Left lung (tissue), 10 donors: ENCODE data around the gene STK10. TPM values are rescaled to one million over a fixed set of nuclear protein-coding genes. Genes with fewer than 3 reads are reported as not detected.

Experiments used
- ATAC-seq: fragments of 200-7000 bp; cut with Tn5 transposase; one replicate; pipeline ENCODE4 v1.9.1; 2020; ENCODE audit warnings: moderate library complexity
- DNase-seq, 4 donors: peaks; one replicate each; pipeline ENCODE4 v3.0.0-alpha.2; 2013 to 2020
- H3K27ac ChIP-seq, 2 donors: fragments of 200-600 bp; sonication (generic) in 1 of 2; one replicate each; pipeline versions ENCODE4 v1.5.0 to v1.8.0; 2020 to 2021
- H3K27me3 ChIP-seq, 2 donors: fragments of 200-600 bp; sonication (generic) in 1 of 2; one replicate each; pipeline versions ENCODE4 v1.5.0 to v1.8.0; 2020 to 2021
- H3K36me3 ChIP-seq, 2 donors: fragments of 200-600 bp; sonication (generic) in 1 of 2; one replicate each; pipeline versions ENCODE4 v1.5.0 to v1.8.0; 2020 to 2021
- H3K4me1 ChIP-seq, 2 donors: fragments of 200-600 bp; one replicate each; pipeline ENCODE4 v1.8.0; 2021
- H3K4me3 ChIP-seq, 2 donors: fragments of 200-600 bp; sonication (generic) in 1 of 2; one replicate each; pipeline versions ENCODE4 v1.5.0 to v1.8.0; 2020 to 2021; ENCODE audit warnings: mild to moderate bottlenecking in 1 of 2
- H3K9me3 ChIP-seq, 2 donors: fragments of 200-600 bp; sonication (generic) in 1 of 2; one replicate each; pipeline versions ENCODE4 v1.5.0 to v1.8.0; 2020 to 2021
- intact Hi-C, 2 donors: fragments of 100-400 bp; cut with DNase I; formaldehyde crosslinking; loops; one replicate each; pipeline versions ENCODE4 v1.11.2 to v1.14.2; 2022
- polyA plus RNA-seq, 6 donors: library from polyadenylated mRNA; unstranded; fragments of 120-200 nt; gene quantifications; one replicate each; pipeline ENCODE4 v1.2.1, GENCODE V29; 2013; ENCODE audit not compliant: insufficient read length in 6 of 6
- total RNA-seq, 2 donors: library from RNA; stranded (reverse); fragmentation: NEBNext Ultra II Directional; extraction: Animal tissue kit (Norgen Biotek cat#: 25700); gene quantifications; one replicate each; pipeline ENCODE4 v1.2.1, GENCODE V29; 2021
- TF ChIP-seq, protein P1 (sequence below), 2 donors: fragments of 200-600 bp; sonication (generic) in 1 of 2; IDR thresholded peaks; one replicate each; pipeline versions ENCODE4 v1.5.0 to v1.8.0; 2021; ENCODE audit warnings: antibody characterized with exemption in 2 of 2
- donor health status: DM: no; HTN: yes; CAD: no.
- donor health status: DM: no; HTN: no; CAD: no.

STK10 gene
- total and polyA plus RNA-seq, 8 donors: 18.6 to 83.2 (median 21.9) TPM

DNA sequence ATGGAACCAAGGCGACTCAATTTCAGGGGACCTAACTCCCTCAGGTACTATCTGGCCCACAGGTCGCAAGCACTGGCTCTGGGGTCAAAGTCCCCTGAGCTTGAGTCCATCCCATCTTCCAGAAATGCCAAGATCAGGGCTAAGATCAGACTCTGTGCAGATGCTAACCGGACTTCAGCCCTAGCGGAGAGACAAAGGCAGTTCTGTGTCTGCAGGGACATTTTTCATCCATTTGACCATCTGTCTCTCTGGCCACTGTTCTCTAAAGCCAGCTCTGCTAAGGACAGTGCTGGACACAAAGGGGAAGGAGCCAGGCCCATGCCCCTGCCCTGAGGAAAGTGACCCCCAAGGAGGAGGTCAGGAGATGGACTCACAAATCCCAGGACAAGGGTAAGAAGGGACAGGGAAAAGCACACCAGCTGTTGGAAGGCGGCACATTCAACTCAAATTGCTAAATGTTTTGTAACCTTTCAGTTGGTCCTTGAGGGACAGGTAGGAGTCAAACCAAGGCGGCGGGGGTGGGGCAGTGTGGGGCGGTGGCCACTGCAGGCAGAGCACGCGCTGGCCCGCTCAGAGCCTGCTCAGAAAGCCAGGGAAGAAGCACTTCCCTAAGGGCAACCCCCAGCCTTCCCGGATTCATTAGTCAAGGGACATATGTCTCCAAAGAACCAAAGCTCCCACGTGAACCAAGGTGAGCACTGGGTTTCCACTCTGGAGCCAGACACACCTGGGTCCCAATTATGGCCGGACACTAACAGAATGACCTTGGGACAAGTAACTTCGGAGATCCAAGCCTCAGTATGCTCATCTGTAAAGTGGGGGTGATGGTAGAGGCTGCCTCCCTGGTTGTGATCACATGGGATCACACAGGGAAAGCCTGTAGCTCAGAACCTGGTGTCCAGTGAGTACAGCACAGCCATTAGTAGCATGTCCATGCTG lies 42.8 kb downstream of the STK10 start:
- Histone ChIP-seq H3K4me1 (peaks cover 0 to 63% of the 10 kb centered on the region in 2 donors), H3K27me3 (no peaks in the 10 kb centered on the region), H3K36me3 (peaks cover 0 to 33% of the 10 kb centered on the region in 2 donors), H3K4me3 (no peak overlapping the region), H3K27ac (peak overlapping the region in 1 of 2 donors; percentile 45), H3K9me3 (no peaks in the 10 kb centered on the region)
- intact Hi-C loops: no loop called here
- ATAC-seq (no peak), DNase-seq (no peak)
- TF ChIP-seq, protein P1, sequence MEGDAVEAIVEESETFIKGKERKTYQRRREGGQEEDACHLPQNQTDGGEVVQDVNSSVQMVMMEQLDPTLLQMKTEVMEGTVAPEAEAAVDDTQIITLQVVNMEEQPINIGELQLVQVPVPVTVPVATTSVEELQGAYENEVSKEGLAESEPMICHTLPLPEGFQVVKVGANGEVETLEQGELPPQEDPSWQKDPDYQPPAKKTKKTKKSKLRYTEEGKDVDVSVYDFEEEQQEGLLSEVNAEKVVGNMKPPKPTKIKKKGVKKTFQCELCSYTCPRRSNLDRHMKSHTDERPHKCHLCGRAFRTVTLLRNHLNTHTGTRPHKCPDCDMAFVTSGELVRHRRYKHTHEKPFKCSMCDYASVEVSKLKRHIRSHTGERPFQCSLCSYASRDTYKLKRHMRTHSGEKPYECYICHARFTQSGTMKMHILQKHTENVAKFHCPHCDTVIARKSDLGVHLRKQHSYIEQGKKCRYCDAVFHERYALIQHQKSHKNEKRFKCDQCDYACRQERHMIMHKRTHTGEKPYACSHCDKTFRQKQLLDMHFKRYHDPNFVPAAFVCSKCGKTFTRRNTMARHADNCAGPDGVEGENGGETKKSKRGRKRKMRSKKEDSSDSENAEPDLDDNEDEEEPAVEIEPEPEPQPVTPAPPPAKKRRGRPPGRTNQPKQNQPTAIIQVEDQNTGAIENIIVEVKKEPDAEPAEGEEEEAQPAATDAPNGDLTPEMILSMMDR (IDR thresholded peaks at IDR 0.05): no peak

DNA sequence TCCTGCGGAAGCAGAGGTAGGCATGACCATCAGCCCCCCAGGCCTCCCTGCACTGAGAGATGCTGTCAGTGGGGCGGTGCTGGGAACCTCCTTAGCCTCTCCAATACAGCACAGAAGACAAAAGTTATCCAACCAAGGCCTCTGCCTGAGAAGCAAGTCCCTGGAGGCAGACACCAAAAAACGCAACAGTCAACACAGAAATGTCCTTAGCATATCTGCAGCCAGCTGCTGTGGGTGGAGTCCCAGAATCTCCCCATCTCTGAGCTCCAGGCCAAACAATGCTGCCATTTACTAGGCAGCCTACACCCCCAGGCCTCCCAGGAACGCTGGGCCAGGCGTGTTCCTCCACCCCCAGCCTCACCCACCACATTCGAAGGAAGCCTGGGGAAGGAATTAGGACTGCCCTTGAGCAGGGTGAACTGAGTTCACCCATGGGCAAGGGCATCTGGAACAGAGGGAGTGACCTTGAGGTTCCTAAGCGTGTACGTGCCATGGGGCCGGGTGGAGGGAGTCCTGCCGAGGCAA lies 43.7 kb downstream of the STK10 start:
- DNase-seq (peak in 1 of 4 donors; percentile 26), ATAC-seq (peak; percentile 36)
- H3K27me3 ChIP-seq: no peaks in the 10 kb centered on the region
- H3K4me3 ChIP-seq: no peak overlapping the region
- peak overlapping the region in 1 of 2 donors; percentile 45 for H3K27ac ChIP-seq
- TF ChIP-seq, protein P1 (IDR thresholded peaks at IDR 0.05): no peak
- peaks cover 0 to 60% of the 10 kb centered on the region in 2 donors for H3K4me1 ChIP-seq
- intact Hi-C loops: no loop called here
- no peaks in the 10 kb centered on the region for H3K9me3 ChIP-seq
- peaks cover 0 to 33% of the 10 kb centered on the region in 2 donors for H3K36me3 ChIP-seq

DNA sequence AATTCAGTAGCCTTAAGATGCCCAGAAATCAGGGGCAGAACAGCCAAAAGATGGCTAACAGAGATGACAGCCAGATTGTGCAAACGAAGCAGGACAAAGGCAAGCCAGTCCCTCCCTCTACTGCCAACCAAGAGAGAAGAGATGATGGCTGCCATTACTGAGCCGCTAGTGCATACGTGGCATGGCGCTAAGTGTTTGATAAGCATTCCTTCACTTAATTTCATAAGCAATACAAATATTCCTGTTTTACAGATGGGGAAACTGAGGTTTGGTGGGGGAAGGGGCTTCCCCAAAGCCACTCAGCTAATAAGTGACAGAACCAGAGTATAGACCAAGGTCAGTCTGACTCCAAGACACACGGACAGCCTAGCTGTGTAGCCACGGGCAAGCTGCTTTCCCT lies 44.1 kb downstream of the STK10 start:
- TF ChIP-seq, protein P1 (IDR thresholded peaks at IDR 0.05): no peak
- intact Hi-C loops: no loop called here
- Histone ChIP-seq H3K4me3 (no peak overlapping the region), H3K4me1 (peaks cover 0 to 56% of the 10 kb centered on the region in 2 donors), H3K27me3 (no peaks in the 10 kb centered on the region), H3K27ac (peak overlapping the region in 1 of 2 donors; percentile 45), H3K9me3 (no peaks in the 10 kb centered on the region), H3K36me3 (peaks cover 0 to 33% of the 10 kb centered on the region in 2 donors)
- ATAC-seq (no peak), DNase-seq (no peak)

DNA sequence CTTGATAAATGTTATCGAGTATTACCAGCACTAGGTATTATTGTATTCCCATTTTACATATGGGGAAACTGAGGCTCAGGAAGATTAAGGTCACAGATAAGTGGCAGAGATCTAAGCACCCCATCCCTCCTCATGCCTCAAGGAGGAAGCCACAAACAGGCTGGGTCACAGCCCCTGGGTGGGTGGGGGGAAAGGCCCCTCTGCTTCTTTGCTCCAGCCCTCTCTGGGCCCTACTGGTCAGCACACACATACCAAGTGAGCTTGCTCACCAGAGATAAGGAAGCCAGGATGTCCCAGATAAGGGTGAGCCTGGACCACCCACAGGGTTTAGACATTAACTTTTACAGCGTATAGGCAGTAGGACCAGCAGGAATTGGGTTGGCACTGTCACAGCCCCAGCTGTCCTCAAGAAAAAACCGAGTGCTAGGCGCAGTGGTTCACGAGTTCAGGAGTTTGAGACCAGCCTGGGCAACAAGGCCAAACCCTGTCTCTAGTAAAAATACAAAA lies 45.3 kb downstream of the STK10 start:
- H3K36me3 ChIP-seq: peaks cover 0 to 22% of the 10 kb centered on the region in 2 donors
- no peaks in the 10 kb centered on the region for H3K27me3 ChIP-seq
- intact Hi-C loops: no loop called here
- H3K27ac ChIP-seq: peak overlapping the region in 1 of 2 donors; percentile 18
- H3K4me3 ChIP-seq: no peak overlapping the region
- H3K4me1 ChIP-seq: peaks cover 0 to 45% of the 10 kb centered on the region in 2 donors
- DNase-seq: no peak
- ATAC-seq: no peak
- TF ChIP-seq, protein P1 (IDR thresholded peaks at IDR 0.05): no peak
- H3K9me3 ChIP-seq: no peaks in the 10 kb centered on the region

DNA sequence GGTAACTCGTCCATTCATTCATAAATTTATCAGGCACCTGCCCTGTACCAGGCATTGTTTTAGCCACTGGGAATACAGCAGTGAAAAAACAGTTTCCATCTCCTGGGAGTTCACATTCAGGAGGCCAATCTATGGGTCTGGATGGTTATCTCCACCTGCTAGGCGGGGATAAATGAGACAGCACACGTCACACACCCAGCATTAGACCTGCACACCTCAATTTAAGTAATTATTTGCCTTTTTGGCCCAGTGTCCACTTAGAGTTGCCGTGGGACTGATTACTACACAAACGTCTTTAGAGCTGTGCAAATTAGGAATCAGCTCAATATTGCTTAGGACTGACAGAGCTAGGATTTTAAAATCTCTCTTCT lies 46.1 kb downstream of the STK10 start:
- no peak overlapping the region for H3K4me3 ChIP-seq
- intact Hi-C loops: no loop called here
- H3K27ac ChIP-seq: no peak overlapping the region
- DNase-seq: no peak
- no peaks in the 10 kb centered on the region for H3K27me3 ChIP-seq
- peaks cover 0 to 44% of the 10 kb centered on the region in 2 donors for H3K4me1 ChIP-seq
- no peak for ATAC-seq
- TF ChIP-seq, protein P1 (IDR thresholded peaks at IDR 0.05): no peak
- H3K36me3 ChIP-seq: peaks cover 0 to 15% of the 10 kb centered on the region in 2 donors
- no peaks in the 10 kb centered on the region for H3K9me3 ChIP-seq
